RWPE1 (cell line): ENCODE results near the gene DHX35.
A peak's percentile ranks its signal among the peaks of the same experiment; 100 is the strongest.

Source experiments
- CTCF ChIA-PET: fragments of 350-600 bp; sonication (Branson Sonifier 250); formaldehyde crosslinking; extraction: SDS; loops from one replicate; lab custom pipeline; 2021; lab: Yijun Ruan, JAX
- POLR2A ChIA-PET: fragments of 400-600 bp; formaldehyde crosslinking; extraction: SDS; loops from one replicate; lab custom pipeline; 2020; ENCODE audit warnings: antibody characterized with exemption; ENCODE audit not compliant: low non-redundant PET; lab: Yijun Ruan, JAX
- DNase-seq: peaks from one replicate; pipeline ENCODE4 v3.0.0; 2012; ENCODE audit warnings: low spot score
- H3K27ac ChIP-seq: fragments of 450-650 bp; 2 replicates; pipeline ENCODE4 v1.5.1; 2017
- TF ChIP-seq, protein P1 (sequence below): fragments of 450-650 bp; conservative IDR thresholded peaks from 2 replicates; pipeline ENCODE4 v1.5.1; 2017; ENCODE audit warnings: low read depth, mild to moderate bottlenecking

DHX35 gene

DNA sequence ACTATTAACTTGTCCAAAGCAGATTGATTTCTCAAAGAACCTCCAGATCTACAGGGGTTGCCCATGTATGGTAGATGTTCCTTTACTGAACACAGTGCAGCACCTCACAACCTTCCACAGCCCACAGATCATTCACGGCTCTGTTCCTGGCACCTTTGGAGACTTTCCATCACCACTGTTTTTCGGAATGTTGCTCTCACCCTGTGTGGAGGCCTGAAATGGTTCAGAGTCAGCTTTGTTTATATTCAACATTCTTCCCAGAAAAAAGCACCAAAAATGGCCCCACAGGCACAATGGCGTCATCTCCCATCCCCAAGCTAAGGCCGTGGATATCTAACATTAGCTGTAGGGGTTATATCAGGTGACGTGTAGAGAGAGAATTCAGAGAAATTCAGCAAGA is 74.7 kb downstream of the DHX35 start:
- no peak for DNase-seq
- TF ChIP-seq, protein P1, sequence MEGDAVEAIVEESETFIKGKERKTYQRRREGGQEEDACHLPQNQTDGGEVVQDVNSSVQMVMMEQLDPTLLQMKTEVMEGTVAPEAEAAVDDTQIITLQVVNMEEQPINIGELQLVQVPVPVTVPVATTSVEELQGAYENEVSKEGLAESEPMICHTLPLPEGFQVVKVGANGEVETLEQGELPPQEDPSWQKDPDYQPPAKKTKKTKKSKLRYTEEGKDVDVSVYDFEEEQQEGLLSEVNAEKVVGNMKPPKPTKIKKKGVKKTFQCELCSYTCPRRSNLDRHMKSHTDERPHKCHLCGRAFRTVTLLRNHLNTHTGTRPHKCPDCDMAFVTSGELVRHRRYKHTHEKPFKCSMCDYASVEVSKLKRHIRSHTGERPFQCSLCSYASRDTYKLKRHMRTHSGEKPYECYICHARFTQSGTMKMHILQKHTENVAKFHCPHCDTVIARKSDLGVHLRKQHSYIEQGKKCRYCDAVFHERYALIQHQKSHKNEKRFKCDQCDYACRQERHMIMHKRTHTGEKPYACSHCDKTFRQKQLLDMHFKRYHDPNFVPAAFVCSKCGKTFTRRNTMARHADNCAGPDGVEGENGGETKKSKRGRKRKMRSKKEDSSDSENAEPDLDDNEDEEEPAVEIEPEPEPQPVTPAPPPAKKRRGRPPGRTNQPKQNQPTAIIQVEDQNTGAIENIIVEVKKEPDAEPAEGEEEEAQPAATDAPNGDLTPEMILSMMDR, result no peak
- ChIA-PET POLR2A (no interaction called here), CTCF (interaction anchor here (0.5 to 1.4 kb wide), 5 partner anchors 8 to 339 kb away, joined by 3 to 4 read pairs (median 3); no protein-coding TSS in a partner anchor)
- H3K27ac ChIP-seq, result no peak overlapping the region

DNA sequence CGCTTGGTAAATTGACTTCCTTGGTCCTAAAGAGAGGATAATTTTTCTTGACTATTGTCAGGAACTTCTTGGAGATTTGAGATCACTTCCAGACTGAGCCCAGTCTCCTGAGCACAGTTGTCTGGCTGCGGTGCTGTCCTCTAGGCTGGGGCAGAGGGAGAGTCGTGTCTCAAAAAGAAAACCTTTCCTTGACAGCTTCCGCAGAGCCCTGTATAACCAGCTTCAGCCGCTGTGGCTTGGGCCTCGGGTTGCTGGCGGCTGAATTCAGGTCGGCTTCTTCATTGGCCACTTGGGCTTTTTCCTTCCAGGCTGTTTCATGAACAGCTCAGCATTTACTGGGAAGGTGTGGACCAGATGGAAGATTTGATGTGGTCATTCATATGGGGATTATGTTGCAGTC is 75.9 kb downstream of the DHX35 start:
- TF ChIP-seq, protein P1, result no peak
- H3K27ac ChIP-seq, result no peak overlapping the region
- POLR2A ChIA-PET, result no interaction called here
- CTCF ChIA-PET, result interaction anchor here (1.4 kb wide), 1 partner anchor 9 kb away, joined by 3 read pairs; no protein-coding TSS in a partner anchor
- DNase-seq, result no peak

DNA sequence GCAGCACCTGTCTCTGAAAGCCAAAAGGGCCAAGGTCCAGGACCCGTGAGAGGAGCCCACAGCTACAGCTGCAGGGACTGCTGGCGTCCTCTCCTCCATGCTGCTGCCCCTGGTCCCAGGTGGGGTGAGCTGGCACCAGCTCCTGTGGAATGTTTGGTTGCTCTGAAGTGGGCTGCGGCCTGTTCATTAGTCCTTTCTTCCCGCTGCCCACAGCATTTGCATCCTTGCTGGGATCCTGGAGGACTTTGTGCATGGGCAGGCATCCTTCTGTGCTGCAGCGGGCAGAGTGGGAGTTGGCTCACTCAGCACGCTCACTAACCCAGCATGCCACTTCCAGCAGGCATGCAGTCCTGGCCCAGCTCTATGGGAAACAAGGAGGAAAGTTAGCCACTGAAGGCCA is 76.4 kb downstream of the DHX35 start:
- ChIA-PET POLR2A (no interaction called here), CTCF (no interaction called here)
- no peak for DNase-seq
- TF ChIP-seq, protein P1, result no peak
- H3K27ac ChIP-seq, result no peak overlapping the region

DNA sequence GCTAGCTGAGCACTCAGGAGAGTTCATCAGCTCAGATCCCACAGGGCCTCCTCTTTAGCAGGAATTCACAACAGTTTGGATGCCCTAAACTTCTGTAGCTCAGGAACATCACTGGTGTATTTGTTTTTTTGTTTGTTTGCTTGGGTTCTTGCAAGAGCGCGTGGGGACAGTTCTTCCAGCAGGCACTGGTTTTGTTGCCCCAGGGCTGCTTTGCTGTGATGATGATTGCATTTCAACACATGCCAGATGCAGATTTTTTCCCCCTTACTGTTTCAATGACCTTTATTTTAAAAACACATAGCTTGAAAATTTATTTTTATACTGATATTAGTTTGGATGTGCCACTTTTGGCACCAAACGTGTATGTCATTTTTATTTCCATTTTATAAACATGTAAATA is 77.1 kb downstream of the DHX35 start:
- no peak overlapping the region for H3K27ac ChIP-seq
- no peak for DNase-seq
- POLR2A ChIA-PET, result interaction anchor here (0.7 kb wide), 1 partner anchor 9 kb away, joined by 4 read pairs; no protein-coding TSS in a partner anchor
- TF ChIP-seq, protein P1, result no peak
- CTCF ChIA-PET, result interaction anchor here (0.5 to 3.2 kb wide), 4 partner anchors 11 to 1912 kb away, joined by 3 to 36 read pairs (median 4); no protein-coding TSS in a partner anchor

DNA sequence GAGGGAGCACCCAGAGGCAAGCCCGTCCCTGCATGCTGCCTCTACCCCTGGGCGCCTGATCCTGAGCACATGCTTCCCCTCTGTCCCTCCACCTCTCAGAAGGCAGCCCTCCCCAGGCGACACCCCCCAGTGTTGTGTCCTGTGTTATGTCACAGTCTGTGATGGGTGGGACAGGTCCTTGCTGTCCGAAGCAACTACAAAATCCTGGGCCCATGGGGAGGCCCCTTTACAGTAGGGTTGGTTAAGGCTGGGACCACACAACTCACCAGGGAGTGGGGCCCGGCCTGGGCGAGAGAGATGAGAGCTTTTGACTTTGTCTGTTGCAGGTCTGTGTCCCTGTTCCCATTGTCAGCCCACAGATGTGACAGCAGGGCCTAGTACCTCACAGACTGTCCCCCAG is 78.0 kb downstream of the DHX35 start:
- POLR2A ChIA-PET, result no interaction called here
- no peak for DNase-seq
- CTCF ChIA-PET, result interaction anchor here (1.1 to 3.2 kb wide), 3 partner anchors 10 to 145 kb away, joined by 3 to 36 read pairs (median 5); no protein-coding TSS in a partner anchor
- TF ChIP-seq, protein P1, result no peak
- peak overlapping the region; percentile 72; the same call in 1 of the 2 replicates for H3K27ac ChIP-seq

DNA sequence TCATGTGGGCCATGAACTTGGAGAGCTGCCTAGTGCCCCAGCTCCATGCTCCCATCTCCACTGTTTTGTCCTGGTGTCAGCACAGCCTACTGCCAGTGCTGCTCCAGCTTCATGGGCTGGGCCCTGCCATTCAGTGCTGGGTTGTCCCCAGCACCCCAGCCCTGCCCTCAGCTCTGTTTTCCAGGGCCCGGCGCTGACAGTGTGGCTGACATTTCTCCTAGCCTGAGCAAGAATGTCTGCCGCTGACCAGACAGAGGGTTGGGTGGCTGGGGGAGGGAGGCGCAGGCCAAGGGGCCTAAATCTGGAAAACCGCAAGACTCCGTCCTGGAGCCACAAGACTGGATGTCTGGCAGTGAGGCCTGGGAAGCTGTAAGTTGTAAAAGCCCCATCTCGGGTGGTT is 78.9 kb downstream of the DHX35 start:
- H3K27ac ChIP-seq, result peak overlapping the region; percentile 72
- ChIA-PET POLR2A (interaction anchor here (0.6 kb wide), 1 partner anchor 122 kb away, joined by 3 read pairs; no protein-coding TSS in a partner anchor), CTCF (interaction anchor here (0.7 to 3.2 kb wide), 3 partner anchors 9 to 146 kb away, joined by 3 to 36 read pairs (median 7); no protein-coding TSS in a partner anchor)
- TF ChIP-seq, protein P1, result no peak
- DNase-seq, result no peak
